B cell (primary cell): ENCODE measurements around the gene RAB31. TPM values are rescaled to one million over a fixed set of nuclear protein-coding genes. Genes with fewer than 3 reads are reported as not detected.

ENCODE experiments used
- ATAC-seq: fragments of 200-7000 bp; cut with Tn5 transposase; one replicate; pipeline ENCODE4 v1.10.0; 2021; ENCODE audit warnings: low read depth, mild to moderate bottlenecking, moderate number of reproducible peaks, moderate library complexity
- CTCF ChIA-PET: fragments of 350-600 bp; sonication (Branson Sonifier 250); formaldehyde crosslinking; loops from one replicate; lab custom pipeline; 2021; ENCODE audit warnings: antibody characterized with exemption, inconsistent platforms; lab: Charles Lee
- POLR2A ChIA-PET: fragments of 350-600 bp; sonication (Branson Sonifier 250); formaldehyde crosslinking; loops from one replicate; lab custom pipeline; 2021; ENCODE audit warnings: antibody characterized with exemption; lab: Charles Lee
- DNase-seq: peaks from one replicate; pipeline ENCODE4 v3.0.0; 2013
- H2AFZ ChIP-seq: 2 replicates; pipeline ENCODE4 v1.6.1; 2012; ENCODE audit warnings: mild to moderate bottlenecking, low read depth, low read length; ENCODE audit not compliant: insufficient read depth, poor library complexity, severe bottlenecking
- H3K27ac ChIP-seq, 2 donors: 1 replicate in 1 of 2; 2 replicates in 1 of 2; pipeline ENCODE4 v1.5.1; 2012 to 2013; ENCODE audit warnings: low read length in 2 of 2, mild to moderate bottlenecking in 2 of 2, moderate library complexity in 1 of 2
- H3K27me3 ChIP-seq, 4 experiments: fragments of 200-600 bp in 1 of 4; sonication (generic) in 1 of 4; replicated peaks in 1 of 4; 1 replicate in 2 of 4; 2 replicates in 2 of 4; pipeline versions ENCODE4 v1.6.1 to v1.7.0; 2013 to 2016; ENCODE audit warnings: low read length in 3 of 4, mild to moderate bottlenecking in 2 of 4, mixed read lengths in 1 of 4, moderate library complexity in 1 of 4; ENCODE audit not compliant: insufficient read depth in 4 of 4, control insufficient read depth in 3 of 4; ENCODE audit errors: control extremely low read depth in 1 of 4
- H3K36me3 ChIP-seq, 2 experiments: replicated peaks in 1 of 2; 1 replicate in 1 of 2; 2 replicates in 1 of 2; pipeline versions ENCODE4 v1.6.1 to v1.7.1; 2013; ENCODE audit warnings: low read length in 1 of 2; ENCODE audit not compliant: insufficient read depth in 2 of 2, control insufficient read depth in 1 of 2; ENCODE audit errors: control extremely low read depth in 1 of 2, extremely low read depth in 1 of 2
- H3K4me1 ChIP-seq, 2 donors: fragments of 200-600 bp in 1 of 2; sonication (generic) in 1 of 2; 1 replicate in 1 of 2; 2 replicates in 1 of 2; pipeline versions ENCODE4 v1.5.1 to v1.6.1; 2013 to 2017; ENCODE audit warnings: low read length in 2 of 2; ENCODE audit not compliant: control insufficient read depth in 2 of 2, insufficient read depth in 2 of 2
- H3K4me2 ChIP-seq: replicated peaks from 2 replicates; pipeline ENCODE3; 2012; ENCODE audit warnings: mild to moderate bottlenecking, low read depth, low read length; ENCODE audit not compliant: poor library complexity, severe bottlenecking
- H3K4me3 ChIP-seq, 5 experiments: fragments of 200-600 bp in 1 of 5; sonication (generic) in 1 of 5; 1 replicate in 3 of 5; 2 replicates in 2 of 5; pipeline versions ENCODE4 v1.5.1 to v1.7.0; 2011 to 2016; ENCODE audit warnings: low read length in 4 of 5, mild to moderate bottlenecking in 4 of 5, low read depth in 2 of 5, control low read depth in 1 of 5, moderate library complexity in 1 of 5; ENCODE audit not compliant: insufficient read depth in 1 of 5; ENCODE audit errors: control extremely low read depth in 1 of 5, extremely low read depth in 1 of 5
- H3K79me2 ChIP-seq: fragments of 200-600 bp; sonication (generic); one replicate; pipeline ENCODE4 v1.6.0; 2016; ENCODE audit warnings: low read length; ENCODE audit not compliant: control insufficient read depth, insufficient read depth
- H3K9ac ChIP-seq: fragments of 200-600 bp; sonication (generic); 2 replicates; pipeline ENCODE4 v1.6.1; 2017; ENCODE audit warnings: mild to moderate bottlenecking, low read length, moderate library complexity
- H3K9me3 ChIP-seq, 3 donors: one replicate each; pipeline versions ENCODE4 v1.6.1 to v1.7.1; 2013; ENCODE audit warnings: low read length in 2 of 3; ENCODE audit not compliant: control insufficient read depth in 2 of 3, insufficient read depth in 1 of 3; ENCODE audit errors: control extremely low read depth in 1 of 3
- H4K20me1 ChIP-seq: 2 replicates; pipeline ENCODE4 v1.6.0; 2012; ENCODE audit warnings: mild to moderate bottlenecking, low read length; ENCODE audit not compliant: insufficient read depth, control insufficient read depth, poor library complexity, severe bottlenecking
- H3K27ac Mint-ChIP-seq: one replicate; pipeline ENCODE4 v1.8.0; 2021; ENCODE audit warnings: mixed read lengths
- H3K27me3 Mint-ChIP-seq: one replicate; pipeline ENCODE4 v1.8.0; 2021; ENCODE audit warnings: mixed read lengths
- H3K4me1 Mint-ChIP-seq: one replicate; pipeline ENCODE4 v1.8.0; 2021; ENCODE audit warnings: mixed read lengths
- H3K4me3 Mint-ChIP-seq: one replicate; pipeline ENCODE4 v1.8.0; 2021; ENCODE audit warnings: mixed read lengths
- H3K9me3 Mint-ChIP-seq: one replicate; pipeline ENCODE4 v1.8.0; 2022; ENCODE audit warnings: mixed read lengths; ENCODE audit not compliant: insufficient read depth
- CTCF ChIP-seq: fragments of 200-600 bp; IDR thresholded peaks from one replicate; pipeline ENCODE4 v1.8.0; 2022; ENCODE audit warnings: antibody characterized with exemption, mild to moderate bottlenecking
- EZH2 ChIP-seq: IDR thresholded peaks from 2 replicates; pipeline ENCODE4 v1.6.1; 2012; ENCODE audit warnings: borderline replicate concordance, low read depth, mild to moderate bottlenecking, moderate library complexity, low read length; ENCODE audit not compliant: insufficient read depth, poor library complexity, severe bottlenecking
- WGBS: methylation state at CpG from one replicate; pipeline ENCODE4 v1.1.5; 2013; ENCODE audit warnings: missing lambda C conversion rate; ENCODE audit not compliant: insufficient coverage; 5-methylcytosine and 5-hydroxymethylcytosine counted together
- intact Hi-C: fragments of 100-400 bp; cut with micrococcal nuclease; formaldehyde crosslinking; loops from one replicate; pipeline ENCODE4 v1.10.0; 2022
- polyA plus RNA-seq: library from polyadenylated mRNA; depleted of rRNA; stranded (reverse); fragments of >200 nt; gene quantifications from 2 replicates; pipeline ENCODE4 v1.2.3, GENCODE V29; 2012
- total RNA-seq, 2 donors: library from RNA; stranded (reverse); fragments of 120-200 nt in 1 of 2; gene quantifications; 1 replicate in 1 of 2; 2 replicates in 1 of 2; pipeline versions ENCODE4 v1.2.3 to v1.2.4, GENCODE V29; 2013 to 2022

The RAB31 gene
- total and polyA plus RNA-seq, 2 donors (not counting 1 experiment from before 2014, with no cell fraction given) = 15.5 to 44.6 TPM

DNA sequence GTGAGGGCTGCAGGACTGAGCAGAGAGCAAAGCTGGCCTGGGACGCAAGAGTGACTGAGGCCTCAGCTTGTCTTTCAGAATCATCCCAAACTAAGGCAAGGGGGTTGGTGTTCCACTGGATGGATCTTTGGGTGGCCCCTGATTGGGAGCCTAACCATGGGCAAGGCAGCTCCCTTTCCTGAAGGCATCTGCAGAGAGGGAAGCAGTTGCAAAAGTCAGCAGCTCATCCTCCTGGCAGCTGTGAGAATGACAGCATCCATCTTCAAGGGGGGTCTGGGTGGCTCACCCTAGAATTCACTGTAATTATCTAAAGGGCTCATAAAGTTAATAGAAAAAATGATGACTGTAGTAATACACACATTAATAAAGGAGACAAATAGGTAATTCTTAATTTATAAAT lies 46.5 kb upstream of the RAB31 start:
- DNase-seq (no peak), ATAC-seq (no peak)
- Histone ChIP-seq H3K79me2 (no peaks in the 10 kb centered on the region), H3K9me3 (no peaks in the 10 kb centered on the region), H3K4me2 (no peak overlapping the region), H4K20me1 (no peaks in the 10 kb centered on the region), H3K9ac (no peak overlapping the region), H3K36me3 (no peaks in the 10 kb centered on the region), H3K4me1 (no peaks in the 10 kb centered on the region), H2AFZ (no peak overlapping the region), H3K27ac (no peak overlapping the region), H3K27me3 (no peaks in the 10 kb centered on the region), H3K4me3 (no peak overlapping the region)
- Mint-ChIP-seq H3K27me3 (no peaks in the 10 kb centered on the region), H3K9me3 (no peaks in the 10 kb centered on the region), H3K4me3 (no peak overlapping the region), H3K4me1 (no peaks in the 10 kb centered on the region), H3K27ac (no peak overlapping the region)
- TF ChIP-seq EZH2 = no peak
- TF ChIP-seq CTCF = no peak
- POLR2A ChIA-PET = no interaction called here
- intact Hi-C loops = no loop called here
- CTCF ChIA-PET = interaction anchor here (1.0 kb wide), 1 partner anchor 109 kb away, joined by 4 read pairs; no protein-coding TSS in a partner anchor
- WGBS = no CpG with 5 or more reads among the region's 1 CpG

GRCh38 chr18:9663377-9663776 lies 44.7 kb upstream of the RAB31 start:
- H3K4me2 ChIP-seq = no peak overlapping the region
- no peak overlapping the region for H3K9ac ChIP-seq
- no peak for TF ChIP-seq EZH2
- TF ChIP-seq CTCF = no peak
- no peak overlapping the region for H3K27ac Mint-ChIP-seq
- POLR2A ChIA-PET = no interaction called here
- no peak overlapping the region for H3K27ac ChIP-seq
- no peaks in the 10 kb centered on the region for H3K27me3 ChIP-seq
- no peaks in the 10 kb centered on the region for H3K9me3 Mint-ChIP-seq
- no peaks in the 10 kb centered on the region for H3K4me1 Mint-ChIP-seq
- intact Hi-C loops = no loop called here
- DNase-seq = no peak
- peaks cover 0 to 2% (median 0%) of the 10 kb centered on the region in 3 donors for H3K9me3 ChIP-seq
- H3K36me3 ChIP-seq = no peaks in the 10 kb centered on the region
- CTCF ChIA-PET = interaction anchor here (0.6 kb wide), 1 partner anchor 36 kb away, joined by 3 read pairs; no protein-coding TSS in a partner anchor
- no peak overlapping the region for H2AFZ ChIP-seq
- H3K4me1 ChIP-seq = no peaks in the 10 kb centered on the region
- H3K4me3 ChIP-seq = no peak overlapping the region
- no peaks in the 10 kb centered on the region for H3K79me2 ChIP-seq
- H3K4me3 Mint-ChIP-seq = no peak overlapping the region
- H4K20me1 ChIP-seq = no peaks in the 10 kb centered on the region
- H3K27me3 Mint-ChIP-seq = no peaks in the 10 kb centered on the region
- ATAC-seq = no peak
- 85% methylated on average over 7 of the region's 8 CpGs for WGBS
